ENCODE data around the gene FBXO21.
A peak's percentile ranks its signal among the peaks of the same experiment; 100 is the strongest.
"Not testable (repeated sequence)": the region's sequence is repeated elsewhere in the genome, so short reads cannot be mapped to it uniquely, and the experiment has no call there.

Gene FBXO21

DNA sequence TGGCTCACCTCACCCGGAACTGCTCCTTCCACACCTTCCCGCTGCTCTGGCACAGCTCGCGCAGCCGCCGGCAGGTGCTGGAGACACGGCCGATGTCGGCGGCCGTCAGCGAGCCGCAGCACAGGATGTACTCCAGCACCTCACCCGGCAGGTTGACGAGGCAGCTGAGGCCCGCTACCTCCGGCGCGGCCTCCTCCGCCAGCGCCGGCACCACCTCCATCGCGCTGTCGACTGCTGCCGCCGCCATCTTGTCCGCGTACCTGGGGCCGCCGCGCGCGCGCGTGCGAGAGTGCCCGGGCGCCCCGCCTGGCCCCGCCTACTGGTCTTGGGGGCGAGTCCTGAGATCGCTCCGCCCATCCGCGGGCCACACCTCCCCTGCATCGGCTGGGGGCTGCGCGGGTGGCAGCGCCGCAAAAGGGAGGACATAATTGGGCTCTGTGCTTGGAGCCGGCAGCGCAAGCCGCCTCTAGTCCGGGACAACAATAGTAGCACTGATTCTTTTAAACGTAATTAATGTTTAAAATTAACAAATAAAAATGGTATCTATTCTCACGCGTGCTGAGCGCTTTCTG, at the start of gene FBXO21:
Gene FBXO21 (minus strand): TSS at position 261 of the 572 bp plus-strand sequence. CDS start 14 bp downstream, at position 247.
- DNase-seq (ENCODE audit: low spot score), result peak; percentile 92

DNA sequence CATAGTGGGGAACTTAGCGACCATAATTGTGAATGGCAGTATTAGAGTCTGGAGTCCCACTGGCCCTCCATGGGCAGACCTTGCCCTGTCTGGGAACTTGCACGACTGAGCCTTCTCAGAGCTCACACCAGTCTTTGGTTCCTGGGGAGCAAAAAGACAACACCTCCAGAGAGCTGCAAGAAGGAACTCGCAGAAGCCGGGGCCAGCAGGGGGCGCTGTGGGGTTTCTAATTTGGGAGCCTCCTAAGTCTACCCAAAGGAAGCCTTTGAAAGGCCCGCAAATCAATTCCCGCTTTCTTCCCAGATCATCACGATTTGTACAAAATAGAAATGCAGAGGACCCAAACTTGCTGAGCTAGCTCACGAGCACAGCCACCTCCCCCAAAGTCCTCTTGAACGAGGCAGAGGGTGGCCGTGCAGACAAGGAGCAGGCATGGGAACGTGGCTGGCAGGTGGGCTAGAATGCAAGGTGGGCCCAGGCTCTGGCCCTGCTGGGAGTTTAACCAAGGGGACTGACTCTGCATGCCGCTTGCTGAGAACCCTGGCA, 46.3 kb upstream of the FBXO21 start:
- DNase-seq (ENCODE audit: low spot score), result peak; percentile 43

DNA sequence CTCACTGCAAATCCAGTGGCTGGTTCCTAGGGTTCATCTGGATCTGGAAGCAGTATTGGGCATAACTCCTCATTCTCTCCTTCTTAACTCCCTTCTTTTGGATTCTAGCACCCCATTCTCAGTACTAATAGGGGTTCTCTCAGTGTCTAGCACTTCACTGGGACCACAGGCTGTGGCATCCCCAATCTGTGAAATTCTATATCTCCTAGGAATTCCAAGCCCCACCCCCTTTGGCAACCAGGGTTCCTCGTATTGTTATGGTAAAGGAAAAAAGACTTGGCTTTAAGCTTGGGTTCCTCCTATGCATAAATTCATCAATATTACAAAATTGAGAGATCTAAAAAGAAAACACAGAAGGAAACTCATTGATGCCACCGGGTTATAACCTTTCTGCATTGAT, 45.0 kb upstream of the FBXO21 start:
- DNase-seq (ENCODE audit: low spot score), result no peak

DNA sequence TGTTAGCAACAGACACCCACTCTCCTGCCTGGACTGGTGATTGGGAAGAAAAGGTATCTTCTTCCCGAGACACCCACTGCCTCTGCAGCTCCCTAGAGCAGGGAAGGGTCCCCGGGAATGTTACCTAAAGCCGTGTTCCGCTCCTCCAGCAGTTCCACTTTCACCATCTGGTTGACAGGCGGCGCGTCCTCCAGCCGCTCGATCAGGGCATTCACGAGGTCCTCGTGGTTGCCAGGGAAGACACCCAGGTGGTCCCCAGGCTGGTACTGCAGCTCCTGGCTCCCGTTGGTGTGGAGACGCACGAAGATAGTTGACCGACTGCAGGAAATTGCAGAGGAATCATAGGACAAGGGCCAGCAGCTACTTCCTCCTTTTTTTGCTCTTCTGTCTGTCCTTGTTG, 44.2 kb upstream of the FBXO21 start:
- DNase-seq (ENCODE audit: low spot score), result no peak

GRCh38 chr12:117231750-117232149, 41.5 kb upstream of the FBXO21 start:
- no peak for DNase-seq (ENCODE audit: low spot score)

DNA sequence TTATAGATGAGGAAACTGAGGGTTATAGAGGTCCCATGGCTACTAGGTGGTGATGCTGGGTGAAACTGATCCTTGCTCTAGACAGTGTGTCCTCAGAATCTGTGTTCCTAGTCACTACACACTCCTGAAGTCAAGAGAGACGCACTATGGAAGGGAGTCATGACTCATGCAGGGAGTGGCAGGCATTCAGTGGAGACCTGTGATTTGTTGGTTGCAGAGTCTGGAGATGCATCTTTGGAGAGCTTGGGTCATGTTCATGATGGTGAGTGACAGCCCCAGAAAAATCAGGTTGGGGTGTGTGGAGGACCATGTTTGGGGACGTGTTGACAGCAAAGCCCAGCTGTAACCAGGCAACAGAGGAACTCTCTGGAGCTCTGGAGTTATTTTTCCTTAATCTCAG, 38.0 kb upstream of the FBXO21 start:
- DNase-seq (ENCODE audit: low spot score), result no peak

- no peak for DNase-seq (ENCODE audit: low spot score)
Measured at GRCh38 chr12:117227000-117227653, 36.9 kb upstream of the FBXO21 start.

DNA sequence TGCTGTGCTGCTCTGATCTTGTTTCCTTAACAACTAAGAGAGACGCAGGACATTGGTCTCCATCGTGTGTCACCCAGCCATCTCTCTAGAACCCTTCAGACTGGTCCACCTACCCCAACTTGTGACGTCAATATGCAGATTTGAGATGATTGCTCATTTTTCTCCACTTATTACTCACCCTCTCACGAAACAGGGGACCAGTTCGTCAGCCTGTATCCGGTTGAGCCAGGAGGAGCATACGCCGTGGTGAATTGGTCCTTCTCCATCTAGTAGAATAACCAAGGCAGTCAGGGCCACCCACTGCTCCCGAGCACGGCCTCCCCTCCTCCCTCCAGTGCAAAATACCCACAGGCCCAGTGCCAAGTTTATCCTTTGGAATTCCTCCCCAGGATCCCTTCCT, 36.2 kb upstream of the FBXO21 start:
- DNase-seq (ENCODE audit: low spot score), result no peak

GRCh38 chr12:117225179-117225578, 34.9 kb upstream of the FBXO21 start:
- DNase-seq (ENCODE audit: low spot score), result no peak

- DNase-seq (ENCODE audit: low spot score), result not testable (repeated sequence)
Measured at GRCh38 chr12:117220947-117221346, 30.7 kb upstream of the FBXO21 start.

DNA sequence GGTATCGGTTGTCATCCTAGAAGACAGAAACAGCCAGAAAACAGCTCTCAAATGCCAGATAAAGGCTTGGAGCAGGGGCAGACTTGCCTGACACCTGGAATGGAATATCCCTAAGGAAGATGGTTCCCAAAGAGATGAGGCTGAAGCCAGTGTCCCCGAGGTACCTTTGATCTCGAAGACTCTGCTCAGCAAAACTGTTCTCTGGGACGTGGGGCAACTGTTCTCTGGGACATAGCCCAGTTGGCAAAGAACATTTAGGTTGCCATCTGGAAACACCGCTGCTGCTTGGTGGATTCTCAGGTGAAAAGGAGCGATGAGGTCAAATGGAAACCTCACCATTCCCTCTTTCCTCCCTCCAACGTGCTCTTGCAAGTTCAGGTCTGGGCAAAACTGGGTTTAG, 27.9 kb upstream of the FBXO21 start:
- no peak for DNase-seq (ENCODE audit: low spot score)

DNA sequence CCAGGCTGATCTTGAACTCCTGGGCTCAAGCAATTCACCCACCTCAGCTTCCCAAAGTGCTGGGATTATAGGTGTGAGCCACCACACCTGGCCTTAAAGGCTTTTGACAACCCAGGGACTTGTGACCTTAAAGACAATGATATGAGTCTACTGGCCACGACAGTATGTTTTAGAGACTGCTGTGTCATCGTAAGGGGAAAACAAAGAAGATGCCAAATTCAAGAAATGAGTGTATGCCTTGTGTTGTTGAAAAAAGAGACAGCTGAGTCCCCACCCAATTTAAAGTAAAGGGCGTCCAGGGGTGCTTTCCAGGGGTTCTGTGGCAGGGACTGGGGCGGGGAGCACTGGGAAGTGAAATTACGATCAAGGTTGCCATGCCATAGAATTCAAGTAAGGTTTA, 26.4 kb upstream of the FBXO21 start:
- DNase-seq (ENCODE audit: low spot score), result no peak

DNA sequence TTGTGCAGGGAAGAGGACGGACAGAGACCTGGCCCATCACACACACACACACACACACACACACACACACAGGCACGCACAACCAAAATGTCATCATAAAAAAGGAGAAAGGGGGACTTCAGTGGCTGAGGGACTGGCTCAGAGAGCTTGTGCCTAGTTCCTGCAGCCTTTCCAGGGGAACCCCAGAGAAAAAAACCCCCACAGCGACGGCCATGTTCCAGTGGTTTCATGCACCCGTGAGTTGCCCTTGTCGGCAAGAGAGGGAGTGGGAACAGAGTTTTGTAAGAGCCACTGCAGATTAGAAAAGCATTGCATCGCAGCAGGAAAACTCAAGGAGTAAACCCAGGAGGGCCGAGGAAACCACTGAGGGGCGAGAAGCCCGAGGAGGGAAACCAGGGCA, 24.5 kb upstream of the FBXO21 start:
- DNase-seq (ENCODE audit: low spot score), result no peak

DNA sequence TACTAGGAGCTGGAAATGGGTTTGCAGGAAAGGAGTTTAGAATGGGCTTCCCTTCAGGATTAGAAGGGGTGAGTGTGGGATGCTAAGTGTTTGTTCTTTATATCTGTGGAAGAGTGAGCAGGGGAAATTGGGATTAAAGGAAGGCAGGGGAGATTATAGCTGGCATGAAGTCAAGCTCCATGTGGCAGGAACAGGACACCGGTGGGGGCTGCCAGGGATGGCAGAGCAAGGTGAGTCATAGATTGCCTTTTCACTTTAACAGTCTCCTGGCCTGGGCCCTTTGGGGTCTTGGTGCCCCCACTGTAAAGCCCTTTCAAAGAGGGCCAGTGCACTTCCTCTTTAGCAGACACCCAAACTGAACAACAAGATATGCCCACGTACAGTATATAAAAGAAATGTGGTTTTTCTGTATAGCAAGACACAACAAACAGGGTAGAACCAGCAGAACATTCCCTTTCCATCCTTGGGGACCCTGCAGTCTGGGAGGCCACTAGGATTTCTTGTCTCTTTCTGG, 23.1 kb upstream of the FBXO21 start:
- no peak for DNase-seq (ENCODE audit: low spot score)

DNA sequence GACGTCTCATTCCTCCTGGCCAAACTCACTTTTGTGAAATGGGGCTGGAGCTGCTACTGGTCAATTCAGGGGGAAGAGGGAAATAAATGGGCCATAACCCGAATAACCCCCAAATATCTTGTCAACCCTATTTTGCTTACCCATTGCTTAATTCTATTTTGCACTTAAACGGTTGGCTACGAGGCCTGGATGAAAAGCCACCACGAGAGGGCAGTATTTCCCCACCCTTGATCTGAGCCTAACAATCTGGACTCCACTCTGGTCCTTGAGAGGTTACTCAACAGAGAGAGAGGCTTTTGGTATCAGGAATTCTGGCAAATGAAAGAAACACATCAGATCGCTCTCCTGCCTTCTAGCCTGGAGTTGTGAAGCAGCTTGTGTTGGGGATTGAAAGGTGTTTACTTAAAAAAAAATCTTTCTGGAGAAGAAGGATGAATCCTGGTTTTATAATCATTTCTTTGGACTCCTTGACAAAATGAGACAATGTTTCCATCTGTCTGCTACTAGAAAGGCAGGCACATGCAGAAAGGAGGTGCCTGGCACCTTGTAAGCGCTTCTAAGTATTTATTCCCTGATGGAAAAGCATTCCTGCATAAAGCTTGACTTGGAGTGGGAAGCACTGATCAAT, 22.4 kb upstream of the FBXO21 start:
- peak; percentile 56 for DNase-seq (ENCODE audit: low spot score)

DNA sequence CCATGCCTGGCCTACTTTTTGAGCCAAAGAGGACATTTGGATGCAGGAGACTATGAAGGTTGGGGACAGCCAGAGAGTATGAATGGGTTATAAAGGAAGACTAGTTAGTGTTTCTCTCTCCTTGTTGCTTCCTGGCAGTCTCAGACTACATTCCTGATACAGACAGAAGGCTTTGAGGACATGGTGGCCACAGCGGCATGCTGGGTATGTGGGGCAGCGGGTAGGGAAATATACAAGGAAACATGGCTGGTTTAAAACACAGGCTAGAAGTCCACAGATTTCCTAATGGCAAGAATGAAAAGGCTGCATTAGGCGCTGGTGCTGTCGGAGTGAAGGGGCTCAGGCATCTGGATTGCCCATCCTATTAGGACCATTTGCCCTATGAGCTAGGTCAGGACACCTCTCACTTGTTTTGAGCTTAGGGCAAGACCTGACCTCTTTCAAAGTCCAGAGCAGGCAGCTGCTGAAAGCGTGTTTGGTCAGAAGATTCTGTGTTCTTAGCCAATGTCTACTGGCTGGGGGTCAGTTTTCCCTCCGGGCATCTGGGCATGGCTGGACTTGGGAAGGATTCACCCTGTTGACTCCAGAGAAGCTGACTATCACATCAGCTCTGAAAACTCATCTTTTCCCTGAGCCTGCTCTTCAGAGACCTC, 20.1 kb upstream of the FBXO21 start:
- no peak for DNase-seq (ENCODE audit: low spot score)

DNA sequence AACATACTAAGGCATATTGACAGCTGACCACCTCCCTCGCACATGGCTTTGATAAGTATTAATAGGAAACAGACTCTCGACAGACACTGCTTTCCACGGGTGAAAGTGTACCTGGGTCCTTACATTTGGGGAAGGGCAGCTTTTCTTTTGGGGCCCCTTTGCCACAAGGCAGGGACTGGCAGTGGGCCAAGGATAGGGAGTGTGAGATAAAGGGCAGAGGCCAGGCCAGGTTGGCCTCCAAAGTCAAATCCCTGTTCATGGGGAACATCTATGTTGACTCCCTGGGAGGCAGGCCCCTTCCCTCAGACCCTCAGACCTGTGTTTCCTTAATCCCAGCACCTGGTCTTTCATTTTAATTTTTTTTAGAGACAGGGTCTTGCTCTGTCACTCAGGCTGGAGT, 19.4 kb upstream of the FBXO21 start:
- no peak for DNase-seq (ENCODE audit: low spot score)

GRCh38 chr12:117208811-117209455, 18.7 kb upstream of the FBXO21 start:
- no peak for DNase-seq (ENCODE audit: low spot score)

- DNase-seq (ENCODE audit: low spot score), result no peak
Measured at GRCh38 chr12:117208206-117208605, 17.9 kb upstream of the FBXO21 start.

- DNase-seq (ENCODE audit: low spot score), result no peak
Measured at GRCh38 chr12:117207675-117208074, 17.4 kb upstream of the FBXO21 start.

- DNase-seq (ENCODE audit: low spot score), result no peak
Measured at GRCh38 chr12:117202556-117202955, 12.3 kb upstream of the FBXO21 start.

DNA sequence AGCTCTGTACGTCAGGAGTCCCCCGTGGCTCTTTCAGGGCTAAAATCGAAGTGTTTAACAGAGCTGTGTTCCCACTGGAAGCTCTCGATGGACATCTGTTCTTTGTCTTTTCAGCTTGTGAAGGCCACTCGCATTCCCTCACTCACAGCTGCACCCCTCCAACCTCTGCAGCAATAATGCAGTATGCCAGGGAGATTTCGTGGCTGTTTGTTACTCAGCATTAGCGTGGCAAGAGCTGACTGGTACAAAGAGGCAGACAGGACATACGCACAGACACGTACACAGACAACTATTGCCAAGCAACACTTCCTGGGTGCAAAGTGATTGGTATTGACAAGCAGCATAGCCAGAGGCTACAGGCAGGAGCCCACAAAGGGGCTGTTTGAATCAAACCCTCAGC, 11.8 kb upstream of the FBXO21 start:
- DNase-seq (ENCODE audit: low spot score), result no peak
